Ascending aorta (tissue), 2 donors: ENCODE data around the gene DBF4B. TPM values are rescaled to one million over a fixed set of nuclear protein-coding genes. Genes with fewer than 3 reads are reported as not detected.

Experiments used
- DNase-seq, 2 donors: peaks; one replicate each; pipeline ENCODE4 v3.0.0-alpha.2; 2019; ENCODE audit warnings: low spot score in 2 of 2
- H3K27ac ChIP-seq, 2 donors: fragments of 200-600 bp; sonication (generic); one replicate each; pipeline ENCODE4 v1.5.1; 2016 to 2017; ENCODE audit warnings: mild to moderate bottlenecking in 1 of 2
- H3K27me3 ChIP-seq: fragments of 200-600 bp; sonication (generic); one replicate; pipeline ENCODE4 v1.5.1; 2017
- H3K36me3 ChIP-seq, 2 donors: fragments of 200-600 bp; sonication (generic); one replicate each; pipeline ENCODE4 v1.5.1; 2016
- H3K4me1 ChIP-seq, 2 donors: fragments of 200-600 bp; sonication (generic); one replicate each; pipeline ENCODE4 v1.5.1; 2016 to 2017; ENCODE audit warnings: mild to moderate bottlenecking in 1 of 2
- H3K4me3 ChIP-seq, 2 donors: fragments of 200-600 bp; sonication (generic); one replicate each; pipeline ENCODE4 v1.5.1; 2016 to 2017; ENCODE audit warnings: mild to moderate bottlenecking in 1 of 2
- H3K9me3 ChIP-seq, 2 donors: fragments of 200-600 bp; sonication (generic); one replicate each; pipeline ENCODE4 v1.5.1; 2016
- CTCF ChIP-seq, 3 experiments: fragments of 200-600 bp in 2 of 3; fragments of 450-650 bp in 1 of 3; sonication (generic) in 2 of 3; IDR thresholded peaks; one replicate each; pipeline ENCODE4 v1.5.1; 2016 to 2019; ENCODE audit warnings: antibody characterized with exemption in 3 of 3, mild to moderate bottlenecking in 1 of 3, moderate library complexity in 1 of 3
- intact Hi-C: fragments of 100-400 bp; cut with DNase I; formaldehyde crosslinking; loops from one replicate; pipeline ENCODE4 v1.15.1; 2023
- total RNA-seq: library from RNA; depleted of rRNA; stranded (reverse); fragments of >200 nt; gene quantifications from one replicate; pipeline ENCODE4 v1.1.0, GENCODE V29; 2016

Gene DBF4B
- total RNA-seq, 1 donor from 2014 or later = 9.7 TPM

GRCh38 chr17:44793885-44794842 is 85.7 kb downstream of the DBF4B start:
- Histone ChIP-seq H3K27ac (peak overlapping the region; percentile 77 to 81), H3K4me1 (peaks cover 13 to 18% of the 10 kb centered on the region in 2 donors), H3K4me3 (peak overlapping the region in 1 of 2 donors; percentile 13), H3K36me3 (no peaks in the 10 kb centered on the region), H3K27me3 (no peaks in the 10 kb centered on the region), H3K9me3 (no peaks in the 10 kb centered on the region)
- no peak for DNase-seq
- TF ChIP-seq CTCF (IDR thresholded peaks at IDR 0.05) = no peak
- intact Hi-C loops = no loop called here

DNA sequence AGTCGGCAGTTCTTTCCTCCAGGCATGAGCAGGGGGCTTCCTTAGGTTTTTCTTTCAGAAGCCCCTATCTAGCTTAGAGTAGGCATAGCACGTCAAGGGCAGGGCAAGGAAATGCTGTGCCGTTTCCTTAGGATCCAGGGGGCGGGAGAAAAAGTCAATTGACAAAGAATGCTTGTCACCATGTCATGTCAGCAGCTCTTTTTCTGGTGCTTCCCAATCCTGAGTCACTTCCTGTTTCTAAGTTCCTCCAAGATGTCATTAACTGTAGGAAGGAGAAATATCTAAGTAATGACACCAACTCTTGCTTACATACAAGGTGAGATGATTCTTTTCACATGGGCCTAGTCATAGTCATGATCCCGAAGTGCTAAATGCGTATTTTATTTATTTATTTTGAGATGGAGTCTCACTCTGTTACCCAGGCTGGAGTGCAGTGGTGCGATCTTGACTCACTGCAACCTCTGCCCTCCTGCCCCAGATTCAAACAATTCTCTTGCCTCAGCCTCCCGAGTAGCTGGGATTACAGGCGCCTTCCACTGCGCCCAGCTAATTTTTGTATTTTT is 86.5 kb downstream of the DBF4B start:
- TF ChIP-seq CTCF (IDR thresholded peaks at IDR 0.05) = no peak
- intact Hi-C loops = no loop called here
- peaks cover 13 to 18% of the 10 kb centered on the region in 2 donors for H3K4me1 ChIP-seq
- no peaks in the 10 kb centered on the region for H3K27me3 ChIP-seq
- H3K27ac ChIP-seq = peak overlapping the region; percentile 77 to 81
- no peaks in the 10 kb centered on the region for H3K36me3 ChIP-seq
- peak overlapping the region in 1 of 2 donors; percentile 13 for H3K4me3 ChIP-seq
- no peaks in the 10 kb centered on the region for H3K9me3 ChIP-seq
- no peak for DNase-seq

GRCh38 chr17:44795421-44795820 is 87.0 kb downstream of the DBF4B start:
- no peaks in the 10 kb centered on the region for H3K36me3 ChIP-seq
- DNase-seq = no peak
- no peak for TF ChIP-seq CTCF (IDR thresholded peaks at IDR 0.05)
- H3K9me3 ChIP-seq = no peaks in the 10 kb centered on the region
- H3K27ac ChIP-seq = peak overlapping the region; percentile 77 to 81
- H3K4me3 ChIP-seq = peak overlapping the region in 1 of 2 donors; percentile 58
- intact Hi-C loops = no loop called here
- H3K27me3 ChIP-seq = no peaks in the 10 kb centered on the region
- H3K4me1 ChIP-seq = peaks cover 13 to 18% of the 10 kb centered on the region in 2 donors

DNA sequence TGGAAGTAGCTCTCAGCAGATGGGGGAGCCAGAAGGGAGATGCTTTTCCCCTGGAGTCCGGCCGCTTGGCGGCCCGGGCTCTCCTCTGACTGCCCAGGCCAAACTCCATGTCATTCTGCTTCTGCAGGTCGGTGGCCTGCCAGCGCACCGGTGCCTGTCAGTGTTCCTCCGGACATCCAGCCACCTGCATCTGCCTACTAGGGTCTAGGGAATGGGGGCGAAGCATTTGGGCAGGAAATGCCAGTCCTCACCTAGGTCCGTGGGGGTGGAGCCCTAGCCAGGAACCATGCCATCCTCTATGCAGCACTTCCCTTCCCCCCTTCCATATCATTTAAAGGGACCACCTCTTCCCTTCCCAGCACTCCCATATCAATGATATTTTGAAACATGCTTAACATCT is 87.5 kb downstream of the DBF4B start:
- Histone ChIP-seq H3K27me3 (no peaks in the 10 kb centered on the region), H3K4me1 (peaks cover 13 to 18% of the 10 kb centered on the region in 2 donors), H3K27ac (peak overlapping the region; percentile 77 to 81), H3K4me3 (peak overlapping the region in 1 of 2 donors; percentile 58), H3K9me3 (no peaks in the 10 kb centered on the region), H3K36me3 (no peaks in the 10 kb centered on the region)
- TF ChIP-seq CTCF (IDR thresholded peaks at IDR 0.05) = no peak
- no peak for DNase-seq
- intact Hi-C loops = no loop called here

DNA sequence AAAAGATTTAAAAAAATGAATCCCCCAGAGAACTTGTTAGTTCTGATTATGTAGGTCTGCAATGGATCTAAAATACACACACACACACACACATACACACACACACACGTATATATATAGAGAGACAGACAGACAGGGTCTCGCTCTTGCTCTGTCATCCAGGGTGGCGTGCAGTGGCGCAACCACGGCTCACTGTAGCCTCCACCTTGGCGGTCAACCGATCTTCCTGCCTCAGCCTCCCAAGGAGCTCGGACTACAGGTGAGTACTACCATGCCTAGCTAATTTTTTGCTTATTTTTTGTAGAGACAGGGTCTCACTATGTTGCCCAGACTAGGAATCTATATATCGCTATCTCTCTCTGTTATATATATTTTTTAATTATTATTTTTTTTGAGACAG is 88.3 kb downstream of the DBF4B start:
- peaks cover 16 to 23% of the 10 kb centered on the region in 2 donors for H3K4me1 ChIP-seq
- no peaks in the 10 kb centered on the region for H3K27me3 ChIP-seq
- no peaks in the 10 kb centered on the region for H3K36me3 ChIP-seq
- no peak for DNase-seq
- no peaks in the 10 kb centered on the region for H3K9me3 ChIP-seq
- intact Hi-C loops = no loop called here
- H3K27ac ChIP-seq = peak overlapping the region; percentile 77 to 84
- peak overlapping the region in 1 of 2 donors; percentile 58 for H3K4me3 ChIP-seq
- no peak for TF ChIP-seq CTCF (IDR thresholded peaks at IDR 0.05)
